CD4-positive, alpha-beta T cell treated with Interleukin-21 for 1 hour (primary cell): Measurements from ENCODE around the gene LCAT.
A peak's percentile ranks its signal among the peaks of the same experiment; 100 is the strongest.

Experiments
- DNase-seq: peaks from one replicate; pipeline ENCODE4 v3.0.0-alpha.2; 2020

The LCAT gene

GRCh38 chr16:67909056-67909742, 34.7 kb downstream of the LCAT start:
- no peak for DNase-seq

GRCh38 chr16:67907397-67908180, 36.3 kb downstream of the LCAT start:
- DNase-seq, result no peak

- no peak for DNase-seq
Observed at GRCh38 chr16:67902831-67903230, 41.1 kb downstream of the LCAT start.

- no peak for DNase-seq
Observed at GRCh38 chr16:67901734-67902133, 42.2 kb downstream of the LCAT start.

GRCh38 chr16:67897231-67897630, 46.7 kb downstream of the LCAT start:
- no peak for DNase-seq

GRCh38 chr16:67893743-67894399, 50.0 kb downstream of the LCAT start:
- no peak for DNase-seq

- peak; percentile 93 for DNase-seq
Observed at GRCh38 chr16:67892899-67893742, 50.8 kb downstream of the LCAT start, which contains the start of gene PSKH1. PSKH1 (plus strand) TSS chr16:67893254; CDS start chr16:67908750, 15,496 bp downstream.

- DNase-seq, result no peak
Observed at GRCh38 chr16:67892375-67892774, 51.5 kb downstream of the LCAT start.
